SIG-M5 treated with dmso at 0.1 percent for 504 hours (cell line): ENCODE results near the gene PSMB4.
A peak's percentile ranks its signal among the peaks of the same experiment; 100 is the strongest.
"Not testable (repeated sequence)": the region's sequence is repeated elsewhere in the genome, so short reads cannot be mapped to it uniquely, and the experiment has no call there.

Experiments
- DNase-seq: peaks from one replicate; lab custom pipeline; 2025; ENCODE audit not compliant: unreplicated experiment; lab: John Stamatoyannopoulos, UW

The PSMB4 gene

GRCh38 chr1:151399324-151400171 lies at the start of gene PSMB4:
PSMB4 (plus strand) TSS chr1:151399573; CDS start chr1:151399588, 15 bp downstream.
- DNase-seq = peak; percentile 99

DNA sequence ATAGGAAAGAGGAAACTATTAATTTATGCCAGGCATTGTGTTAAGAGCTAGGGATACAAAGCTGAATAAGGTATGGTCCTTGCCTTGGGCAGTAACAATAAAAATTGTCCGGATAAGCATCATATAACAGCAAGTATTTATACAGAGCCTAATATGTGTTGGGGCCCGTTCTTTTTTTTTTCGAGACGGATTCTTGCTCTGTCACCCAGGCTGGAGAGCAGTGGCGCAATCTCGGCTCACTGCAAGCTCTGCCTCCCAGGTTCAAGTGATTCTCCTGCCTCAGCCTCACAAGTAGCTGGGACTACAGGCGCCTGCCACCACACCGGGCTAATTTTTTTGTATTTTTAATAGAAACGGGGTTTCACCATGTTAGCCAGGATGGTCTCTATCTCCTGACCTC lies 49.0 kb upstream of the PSMB4 start:
- not testable (repeated sequence) for DNase-seq

DNA sequence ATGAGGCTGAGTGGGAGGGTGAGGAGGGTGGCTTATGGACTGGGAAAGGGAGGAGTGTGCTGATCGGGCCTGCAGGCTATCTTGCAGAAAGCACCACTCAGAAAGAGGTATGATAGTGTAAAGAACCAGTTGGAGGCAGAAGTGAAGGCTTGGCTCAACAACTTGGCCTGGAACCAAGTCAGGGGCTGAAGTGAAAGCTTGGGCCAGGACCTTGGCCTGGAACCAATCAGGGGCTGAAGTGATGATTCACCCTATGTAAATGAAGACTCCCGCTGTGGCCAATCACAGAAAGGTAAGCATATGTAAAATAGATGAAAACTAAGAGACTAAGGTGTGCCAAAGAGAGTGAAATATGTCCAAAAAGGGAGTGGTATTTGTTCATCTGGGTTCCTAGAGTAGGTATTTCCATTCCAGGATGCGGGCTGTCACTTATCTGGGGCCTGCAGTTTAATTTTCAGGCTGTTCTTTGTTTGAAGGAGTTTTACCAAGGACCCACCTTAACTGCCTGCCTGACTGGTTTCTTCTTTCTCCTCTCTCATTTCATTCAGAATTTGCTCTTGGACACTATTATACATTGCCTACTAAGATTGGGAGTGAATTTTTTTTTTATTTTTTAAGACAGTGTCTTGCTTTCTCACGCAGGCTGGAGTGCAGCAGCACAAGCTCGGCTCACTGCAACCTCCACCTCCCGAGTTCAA lies 47.2 kb upstream of the PSMB4 start:
- DNase-seq = peak; percentile 30

- peak; percentile 21 for DNase-seq
Measured at GRCh38 chr1:151356696-151357095, 42.7 kb upstream of the PSMB4 start.

- DNase-seq = no peak
Measured at GRCh38 chr1:151361883-151362282, 37.5 kb upstream of the PSMB4 start.

- DNase-seq = no peak
Measured at GRCh38 chr1:151362308-151363155, 36.8 kb upstream of the PSMB4 start.

DNA sequence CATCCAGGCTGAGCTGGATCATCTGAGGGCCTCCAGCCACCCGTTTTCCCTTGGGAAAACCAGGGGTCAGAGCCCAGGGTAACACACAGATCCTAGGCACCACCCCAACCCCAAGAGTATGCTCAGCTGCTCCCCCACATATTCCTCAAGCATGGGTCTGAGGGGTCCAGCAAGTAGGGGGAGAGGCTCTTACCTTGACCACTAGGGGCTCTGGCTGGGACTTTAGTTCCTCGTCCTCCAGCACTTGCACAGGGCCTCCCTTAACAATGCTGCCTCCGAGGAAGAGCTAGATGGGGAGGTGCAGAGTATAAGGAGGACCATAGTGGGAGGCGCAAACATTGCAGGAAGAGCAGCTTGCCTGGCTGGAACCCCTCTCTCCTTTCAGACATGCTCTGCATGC lies 34.4 kb upstream of the PSMB4 start:
- no peak for DNase-seq

DNA sequence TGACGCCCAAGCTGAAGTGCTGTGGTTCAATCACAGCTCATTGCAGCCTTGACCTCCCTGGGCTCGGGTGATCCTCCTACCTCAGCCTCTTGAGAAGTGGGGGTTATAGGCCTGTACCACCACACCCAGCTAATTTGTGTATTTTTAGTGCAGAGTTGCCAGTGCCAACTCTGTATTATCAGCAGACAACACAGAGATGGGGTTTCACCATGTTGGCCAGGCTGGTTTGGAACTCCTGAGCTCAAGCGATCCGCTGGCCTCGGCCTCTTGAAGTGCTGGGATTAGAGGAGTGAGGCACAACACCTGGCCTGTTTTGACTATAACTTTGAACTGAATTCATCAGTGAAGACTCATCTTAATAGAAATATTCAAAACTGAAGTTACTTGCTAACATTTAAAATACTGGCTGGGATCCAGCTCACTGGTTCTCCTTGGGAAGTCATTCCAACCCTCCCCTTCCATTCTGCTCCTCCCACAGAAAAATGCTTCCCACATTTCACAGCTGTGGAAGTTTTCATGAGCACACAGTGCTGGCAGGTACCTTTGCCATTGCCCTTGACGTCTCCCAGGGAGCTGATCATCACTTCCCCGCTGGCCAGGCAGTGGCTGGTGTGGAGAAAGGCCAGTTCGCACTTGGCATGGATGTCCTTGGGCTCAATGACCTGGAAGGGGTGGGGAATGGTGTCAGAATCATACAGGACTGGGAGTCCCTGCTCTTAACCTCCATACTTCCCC lies 31.5 kb upstream of the PSMB4 start:
- DNase-seq = no peak

DNA sequence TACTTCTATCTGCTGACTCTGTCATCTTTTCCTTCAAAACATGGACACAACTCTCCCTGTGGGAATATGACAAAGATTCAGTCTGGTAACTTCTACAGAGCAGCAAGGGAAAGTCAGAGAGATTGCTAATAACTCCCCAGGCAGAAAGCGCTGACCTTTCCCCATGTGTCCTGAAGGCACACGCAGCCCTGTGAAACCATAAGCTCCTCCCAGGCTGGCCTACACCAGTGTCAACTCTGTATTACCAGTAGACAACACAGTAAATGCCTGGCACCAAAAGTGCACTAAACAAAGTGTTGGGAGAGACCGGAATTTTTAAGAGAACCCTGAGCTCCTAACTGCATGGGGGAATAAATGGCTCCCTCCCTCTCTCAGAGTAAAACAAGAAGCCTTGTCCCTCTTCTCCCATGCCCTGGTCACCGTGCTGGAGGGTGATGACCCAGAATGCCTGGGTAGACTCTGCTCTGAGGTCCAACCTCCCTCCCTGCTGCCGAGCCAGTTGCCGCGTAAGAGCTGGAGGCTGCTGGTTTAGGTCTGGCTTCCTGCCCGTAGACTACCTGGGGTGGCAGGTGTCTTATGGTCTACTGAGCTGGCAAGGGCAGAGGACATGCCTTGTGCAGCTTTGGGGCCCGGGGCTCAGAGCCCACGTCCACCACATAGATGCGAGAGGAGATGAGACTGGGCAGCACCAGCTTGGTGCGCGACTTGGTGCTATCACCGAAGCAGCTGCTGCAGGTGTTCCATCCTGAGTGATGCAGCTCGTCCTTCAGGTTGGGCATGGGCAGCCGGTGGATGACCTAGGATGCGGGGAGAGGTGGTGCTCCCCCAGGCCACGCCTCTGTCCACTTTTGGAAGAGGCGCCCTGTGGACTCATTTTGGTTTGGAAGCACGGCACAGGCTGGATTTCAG lies 30.7 kb upstream of the PSMB4 start:
- no peak for DNase-seq

DNA sequence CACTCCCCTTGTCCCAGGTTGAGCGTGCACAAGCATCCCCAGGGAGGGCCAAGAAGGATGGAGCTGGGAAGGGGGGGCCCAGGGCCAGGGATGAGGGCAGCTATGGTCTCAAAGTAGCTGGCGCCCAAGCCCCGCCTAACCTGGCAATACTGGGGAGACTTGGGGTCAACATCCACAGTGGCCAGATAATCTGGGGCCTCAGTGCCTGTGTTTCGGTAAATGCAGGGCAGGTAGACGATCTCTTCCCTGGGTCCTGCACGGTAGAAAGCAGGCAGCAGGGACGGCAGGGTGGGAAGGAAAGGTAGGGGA lies 30.1 kb upstream of the PSMB4 start:
- no peak for DNase-seq

DNA sequence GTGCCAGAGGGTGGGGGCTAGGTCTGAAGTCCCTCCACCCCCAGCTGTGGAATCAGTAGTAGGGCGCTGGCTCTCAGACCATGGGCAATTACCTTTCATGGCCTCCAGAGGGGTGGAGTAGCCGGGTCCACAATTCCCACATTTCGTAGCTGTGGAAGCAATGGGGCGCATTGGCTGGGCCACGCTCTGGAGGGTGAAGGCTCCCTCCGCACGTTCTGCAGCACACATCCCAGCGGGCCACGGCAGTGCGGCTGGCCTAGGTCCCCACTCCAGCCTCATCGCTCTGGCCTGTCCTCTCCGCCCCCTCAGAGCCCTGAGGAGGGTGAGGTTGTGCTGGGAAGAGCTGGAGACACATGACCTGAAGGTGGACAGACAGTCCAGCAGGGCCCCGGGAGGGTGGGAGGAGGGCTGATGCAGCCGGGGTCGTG lies 29.7 kb upstream of the PSMB4 start:
- DNase-seq = no peak

DNA sequence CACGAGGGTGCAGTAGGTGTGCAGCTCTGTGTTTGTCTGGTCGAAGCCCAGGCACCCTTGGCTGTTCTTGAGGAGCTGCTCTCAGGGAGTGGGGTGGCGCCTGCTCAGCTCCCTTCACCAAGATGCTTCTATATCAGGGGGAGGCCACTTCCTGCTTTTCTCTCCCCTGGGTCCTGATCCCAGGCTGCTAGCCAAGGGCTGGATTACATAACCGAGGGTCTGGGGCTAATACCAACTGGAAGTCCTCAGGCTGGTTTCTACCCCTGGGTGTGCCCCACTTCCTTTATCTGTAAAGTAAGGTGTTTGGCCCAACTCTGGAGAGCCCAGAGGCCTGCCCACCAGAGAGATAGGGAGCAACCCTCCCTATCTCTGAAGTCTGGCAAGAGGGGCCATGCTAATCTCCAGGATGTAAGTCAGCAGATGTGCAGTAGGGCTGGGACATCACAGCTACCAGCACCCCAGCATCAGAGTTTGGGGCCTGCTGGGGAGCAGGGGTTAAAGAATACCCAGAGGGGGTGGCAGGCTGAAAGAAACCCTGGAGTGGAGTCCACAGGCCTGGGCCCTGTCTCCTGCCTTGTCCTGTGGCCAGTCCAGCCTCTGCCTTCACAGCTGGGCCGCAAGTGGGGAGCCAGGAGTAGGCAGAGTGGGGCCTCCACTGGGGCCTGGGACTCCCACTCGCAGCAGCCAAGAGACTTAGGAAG lies 29.0 kb upstream of the PSMB4 start:
- DNase-seq = peak; percentile 75

GRCh38 chr1:151371370-151372057 lies 27.9 kb upstream of the PSMB4 start:
- DNase-seq = no peak

GRCh38 chr1:151372058-151372934 lies 27.1 kb upstream of the PSMB4 start, which contains the start of gene SELENBP1:
SELENBP1 (minus strand) TSS chr1:151372705; CDS start chr1:151372641, 64 bp downstream.
- DNase-seq = peak; percentile 57

GRCh38 chr1:151373196-151373595 lies 26.2 kb upstream of the PSMB4 start:
- no peak for DNase-seq

- DNase-seq = no peak
Measured at GRCh38 chr1:151377150-151377884, 22.1 kb upstream of the PSMB4 start.

- DNase-seq = no peak
Measured at GRCh38 chr1:151384584-151384983, 14.8 kb upstream of the PSMB4 start.
